Measurements from ENCODE around the gene SERTM1. TPM values are rescaled to one million over a fixed set of nuclear protein-coding genes. Genes with fewer than 3 reads are reported as not detected.

The SERTM1 gene
- total and polyA plus RNA-seq, 2 experiments from 2014 or later, result 0.47 to 1.4 TPM

DNA sequence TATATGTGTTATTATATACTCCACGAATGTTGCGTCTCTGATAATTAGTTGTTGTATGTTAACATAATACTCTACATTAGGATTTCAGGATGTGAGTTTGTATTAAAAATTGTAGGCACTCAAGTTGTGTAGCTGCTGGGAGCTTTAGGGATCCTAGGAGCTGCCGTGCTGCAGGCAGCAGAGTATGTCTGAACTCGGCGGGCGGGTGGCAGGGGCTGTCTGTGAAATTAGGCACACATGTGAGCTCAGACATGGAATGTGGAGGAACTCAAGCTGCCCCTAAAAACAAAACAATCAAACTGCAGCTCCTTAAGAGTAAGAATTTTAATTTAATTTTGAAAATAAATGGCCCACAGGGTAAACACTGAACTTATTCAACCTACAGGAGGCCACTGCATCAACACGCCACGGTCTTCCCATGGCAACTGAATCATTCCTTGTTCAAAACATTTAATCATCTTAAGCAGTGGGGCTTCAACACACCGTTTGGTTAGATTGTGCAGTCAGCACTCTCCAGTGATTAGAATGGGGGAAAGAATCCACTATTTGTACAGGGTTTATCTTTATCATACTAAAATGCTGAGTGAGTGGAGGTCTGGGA is 22.7 kb downstream of the SERTM1 start:
- Histone ChIP-seq H3F3A (replicated peaks; ENCODE audit: low read depth) (no peaks in the 10 kb centered on the region), H3K4me2 (no peak overlapping the region), H3K27me3 (ENCODE audit: insufficient read depth) (no peaks in the 10 kb centered on the region), H2AFZ (no peak overlapping the region), H3K9me2 (ENCODE audit: insufficient read depth) (0 out of 2 replicates have a peak, but pooled peaks cover 2% of the 10 kb centered on the region), H3K36me3 (ENCODE audit: insufficient read depth) (no peaks in the 10 kb centered on the region), H3K4me3 (no peak overlapping the region), H3K79me2 (replicated peaks; ENCODE audit: insufficient read depth) (no peaks in the 10 kb centered on the region), H3K4me1 (ENCODE audit: insufficient read depth) (no peaks in the 10 kb centered on the region), H4K20me1 (replicated peaks; ENCODE audit: insufficient read depth) (no peaks in the 10 kb centered on the region), H3K27ac (ENCODE audit: low read depth) (no peak overlapping the region)
- no peak overlapping the region for H3K27ac Mint-ChIP-seq
- TF ChIP-seq ZNF114 (CRISPR knock-in tag; IDR thresholded peaks at IDR 0.05) (no peak), ZNF331 (CRISPR knock-in tag; IDR thresholded peaks at IDR 0.05; ENCODE audit: low read depth) (no peak)
- TF ChIP-seq, protein P1, sequence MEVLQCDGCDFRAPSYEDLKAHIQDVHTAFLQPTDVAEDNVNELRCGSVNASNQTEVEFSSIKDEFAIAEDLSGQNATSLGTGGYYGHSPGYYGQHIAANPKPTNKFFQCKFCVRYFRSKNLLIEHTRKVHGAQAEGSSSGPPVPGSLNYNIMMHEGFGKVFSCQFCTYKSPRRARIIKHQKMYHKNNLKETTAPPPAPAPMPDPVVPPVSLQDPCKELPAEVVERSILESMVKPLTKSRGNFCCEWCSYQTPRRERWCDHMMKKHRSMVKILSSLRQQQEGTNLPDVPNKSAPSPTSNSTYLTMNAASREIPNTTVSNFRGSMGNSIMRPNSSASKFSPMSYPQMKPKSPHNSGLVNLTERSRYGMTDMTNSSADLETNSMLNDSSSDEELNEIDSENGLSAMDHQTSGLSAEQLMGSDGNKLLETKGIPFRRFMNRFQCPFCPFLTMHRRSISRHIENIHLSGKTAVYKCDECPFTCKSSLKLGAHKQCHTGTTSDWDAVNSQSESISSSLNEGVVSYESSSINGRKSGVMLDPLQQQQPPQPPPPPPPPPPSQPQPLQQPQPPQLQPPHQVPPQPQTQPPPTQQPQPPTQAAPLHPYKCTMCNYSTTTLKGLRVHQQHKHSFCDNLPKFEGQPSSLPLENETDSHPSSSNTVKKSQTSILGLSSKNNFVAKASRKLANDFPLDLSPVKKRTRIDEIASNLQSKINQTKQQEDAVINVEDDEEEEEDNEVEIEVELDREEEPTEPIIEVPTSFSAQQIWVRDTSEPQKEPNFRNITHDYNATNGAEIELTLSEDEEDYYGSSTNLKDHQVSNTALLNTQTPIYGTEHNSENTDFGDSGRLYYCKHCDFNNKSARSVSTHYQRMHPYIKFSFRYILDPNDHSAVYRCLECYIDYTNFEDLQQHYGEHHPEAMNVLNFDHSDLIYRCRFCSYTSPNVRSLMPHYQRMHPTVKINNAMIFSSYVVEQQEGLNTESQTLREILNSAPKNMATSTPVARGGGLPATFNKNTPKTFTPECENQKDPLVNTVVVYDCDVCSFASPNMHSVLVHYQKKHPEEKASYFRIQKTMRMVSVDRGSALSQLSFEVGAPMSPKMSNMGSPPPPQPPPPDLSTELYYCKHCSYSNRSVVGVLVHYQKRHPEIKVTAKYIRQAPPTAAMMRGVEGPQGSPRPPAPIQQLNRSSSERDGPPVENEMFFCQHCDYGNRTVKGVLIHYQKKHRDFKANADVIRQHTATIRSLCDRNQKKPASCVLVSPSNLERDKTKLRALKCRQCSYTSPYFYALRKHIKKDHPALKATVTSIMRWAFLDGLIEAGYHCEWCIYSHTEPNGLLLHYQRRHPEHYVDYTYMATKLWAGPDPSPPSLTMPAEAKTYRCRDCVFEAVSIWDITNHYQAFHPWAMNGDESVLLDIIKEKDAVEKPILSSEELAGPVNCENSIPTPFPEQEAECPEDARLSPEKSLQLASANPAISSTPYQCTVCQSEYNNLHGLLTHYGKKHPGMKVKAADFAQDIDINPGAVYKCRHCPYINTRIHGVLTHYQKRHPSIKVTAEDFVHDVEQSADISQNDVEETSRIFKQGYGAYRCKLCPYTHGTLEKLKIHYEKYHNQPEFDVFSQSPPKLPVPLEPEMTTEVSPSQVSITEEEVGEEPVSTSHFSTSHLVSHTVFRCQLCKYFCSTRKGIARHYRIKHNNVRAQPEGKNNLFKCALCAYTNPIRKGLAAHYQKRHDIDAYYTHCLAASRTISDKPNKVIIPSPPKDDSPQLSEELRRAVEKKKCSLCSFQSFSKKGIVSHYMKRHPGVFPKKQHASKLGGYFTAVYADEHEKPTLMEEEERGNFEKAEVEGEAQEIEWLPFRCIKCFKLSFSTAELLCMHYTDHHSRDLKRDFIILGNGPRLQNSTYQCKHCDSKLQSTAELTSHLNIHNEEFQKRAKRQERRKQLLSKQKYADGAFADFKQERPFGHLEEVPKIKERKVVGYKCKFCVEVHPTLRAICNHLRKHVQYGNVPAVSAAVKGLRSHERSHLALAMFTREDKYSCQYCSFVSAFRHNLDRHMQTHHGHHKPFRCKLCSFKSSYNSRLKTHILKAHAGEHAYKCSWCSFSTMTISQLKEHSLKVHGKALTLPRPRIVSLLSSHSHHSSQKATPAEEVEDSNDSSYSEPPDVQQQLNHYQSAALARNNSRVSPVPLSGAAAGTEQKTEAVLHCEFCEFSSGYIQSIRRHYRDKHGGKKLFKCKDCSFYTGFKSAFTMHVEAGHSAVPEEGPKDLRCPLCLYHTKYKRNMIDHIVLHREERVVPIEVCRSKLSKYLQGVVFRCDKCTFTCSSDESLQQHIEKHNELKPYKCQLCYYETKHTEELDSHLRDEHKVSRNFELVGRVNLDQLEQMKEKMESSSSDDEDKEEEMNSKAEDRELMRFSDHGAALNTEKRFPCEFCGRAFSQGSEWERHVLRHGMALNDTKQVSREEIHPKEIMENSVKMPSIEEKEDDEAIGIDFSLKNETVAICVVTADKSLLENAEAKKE (CRISPR knock-in tag; IDR thresholded peaks at IDR 0.05), result no peak
- no peak for ATAC-seq
- no peaks in the 10 kb centered on the region for H3K36me3 Mint-ChIP-seq (ENCODE audit: low read depth)
- H3K27me3 Mint-ChIP-seq (ENCODE audit: insufficient read depth, low read depth, poor library complexity), result peaks cover 4% of the 10 kb centered on the region
- H3K9me3 Mint-ChIP-seq, result no peaks in the 10 kb centered on the region
- peaks cover 4% of the 10 kb centered on the region; the same call in 2 of the 3 replicates for H3K4me1 Mint-ChIP-seq
- H3K4me3 Mint-ChIP-seq, result no peak overlapping the region
- DNase-seq (ENCODE audit: low spot score), result no peak

DNA sequence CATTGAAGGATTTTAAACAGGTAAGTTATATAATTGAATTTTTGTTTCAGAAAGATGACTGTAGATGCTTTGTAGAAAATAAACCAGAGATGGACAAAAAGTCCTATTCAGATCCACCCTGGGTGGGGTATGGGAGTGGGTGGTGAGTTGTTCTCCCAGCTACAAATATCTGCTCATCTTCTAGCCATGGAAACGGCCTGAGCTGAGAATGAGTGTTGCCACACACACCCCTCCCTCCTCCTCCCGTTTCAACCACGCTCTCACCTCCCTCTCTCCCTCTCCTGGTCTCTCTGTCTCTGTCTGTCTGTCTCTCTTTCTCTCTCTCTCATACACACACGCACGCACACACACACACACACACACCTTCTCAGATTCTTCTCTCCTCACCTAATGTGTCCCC is 26.4 kb downstream of the SERTM1 start:
- Mint-ChIP-seq H3K4me3 (no peak overlapping the region), H3K36me3 (ENCODE audit: low read depth) (no peaks in the 10 kb centered on the region), H3K27ac (no peak overlapping the region), H3K9me3 (no peaks in the 10 kb centered on the region), H3K27me3 (ENCODE audit: insufficient read depth, low read depth, poor library complexity) (peaks cover 4% of the 10 kb centered on the region), H3K4me1 (peaks cover 2% of the 10 kb centered on the region; the same call in 1 of the 3 replicates)
- Histone ChIP-seq H2AFZ (no peak overlapping the region), H3K36me3 (ENCODE audit: insufficient read depth) (no peaks in the 10 kb centered on the region), H3K4me3 (no peak overlapping the region), H3K9me2 (ENCODE audit: insufficient read depth) (no peaks in the 10 kb centered on the region), H3F3A (replicated peaks; ENCODE audit: low read depth) (no peaks in the 10 kb centered on the region), H3K27me3 (ENCODE audit: insufficient read depth) (no peaks in the 10 kb centered on the region), H3K27ac (ENCODE audit: low read depth) (no peak overlapping the region), H3K4me1 (ENCODE audit: insufficient read depth) (no peaks in the 10 kb centered on the region), H4K20me1 (replicated peaks; ENCODE audit: insufficient read depth) (no peaks in the 10 kb centered on the region), H3K79me2 (replicated peaks; ENCODE audit: insufficient read depth) (no peaks in the 10 kb centered on the region), H3K4me2 (no peak overlapping the region)
- DNase-seq (ENCODE audit: low spot score) (no peak), ATAC-seq (no peak)
- TF ChIP-seq EZH2 (IDR thresholded peaks at IDR 0.05; ENCODE audit: low read depth, unreplicated experiment), result no peak
- TF ChIP-seq, protein P1 (CRISPR knock-in tag; IDR thresholded peaks at IDR 0.05), result no peak
- TF ChIP-seq JUNB (IDR thresholded peaks at IDR 0.05; ENCODE audit: unreplicated experiment), result no peak

Data from GM23338 (cell line).